HG03039 (cell line): Measurements from ENCODE around the gene STK25.

Source experiments
- ATAC-seq: cut with Tn5 transposase; IDR thresholded peaks from one replicate; pipeline ENCODE4 v1.9.1; 2021; ENCODE audit warnings: mild to moderate bottlenecking, moderate library complexity; ENCODE audit not compliant: unreplicated experiment

The STK25 gene

GRCh38 chr2:241495172-241496002, 13.0 kb downstream of the STK25 start:
- ATAC-seq = no peak

GRCh38 chr2:241494311-241494908, 14.0 kb downstream of the STK25 start:
- no peak for ATAC-seq

- ATAC-seq = no peak
Measured at GRCh38 chr2:241493092-241493491, 15.3 kb downstream of the STK25 start.

- no peak for ATAC-seq
Measured at GRCh38 chr2:241492174-241492565, 16.2 kb downstream of the STK25 start.

- ATAC-seq = no peak
Measured at GRCh38 chr2:241491549-241492173, 16.7 kb downstream of the STK25 start.

GRCh38 chr2:241490825-241491506, 17.4 kb downstream of the STK25 start:
- no peak for ATAC-seq

- no peak for ATAC-seq
Measured at GRCh38 chr2:241489733-241490680, 18.4 kb downstream of the STK25 start.

GRCh38 chr2:241489088-241489487, 19.3 kb downstream of the STK25 start:
- ATAC-seq = no peak

GRCh38 chr2:241485172-241485911, 23.0 kb downstream of the STK25 start:
- ATAC-seq = no peak

- no peak for ATAC-seq
Measured at GRCh38 chr2:241483305-241483704, 25.1 kb downstream of the STK25 start.

- ATAC-seq = no peak
Measured at GRCh38 chr2:241482126-241482955, 26.0 kb downstream of the STK25 start.

- no peak for ATAC-seq
Measured at GRCh38 chr2:241481687-241482086, 26.7 kb downstream of the STK25 start.

GRCh38 chr2:241479026-241479898, 29.1 kb downstream of the STK25 start:
- no peak for ATAC-seq

GRCh38 chr2:241478166-241478565, 30.2 kb downstream of the STK25 start:
- no peak for ATAC-seq

GRCh38 chr2:241475267-241475666, 33.1 kb downstream of the STK25 start:
- ATAC-seq = no peak

GRCh38 chr2:241473399-241473798, 35.0 kb downstream of the STK25 start:
- ATAC-seq = no peak

- ATAC-seq = no peak
Measured at GRCh38 chr2:241469746-241470145, 38.6 kb downstream of the STK25 start.

GRCh38 chr2:241468476-241468781, 40.0 kb downstream of the STK25 start:
- ATAC-seq = no peak
